IPS DF 19.7 (cell line): Measurements from ENCODE around the gene IGLL5.

ENCODE experiments used
- DNase-seq: peaks from one replicate; pipeline ENCODE4 v3.0.0-alpha.2; 2013; ENCODE audit warnings: low read depth, low spot score

Gene IGLL5

DNA sequence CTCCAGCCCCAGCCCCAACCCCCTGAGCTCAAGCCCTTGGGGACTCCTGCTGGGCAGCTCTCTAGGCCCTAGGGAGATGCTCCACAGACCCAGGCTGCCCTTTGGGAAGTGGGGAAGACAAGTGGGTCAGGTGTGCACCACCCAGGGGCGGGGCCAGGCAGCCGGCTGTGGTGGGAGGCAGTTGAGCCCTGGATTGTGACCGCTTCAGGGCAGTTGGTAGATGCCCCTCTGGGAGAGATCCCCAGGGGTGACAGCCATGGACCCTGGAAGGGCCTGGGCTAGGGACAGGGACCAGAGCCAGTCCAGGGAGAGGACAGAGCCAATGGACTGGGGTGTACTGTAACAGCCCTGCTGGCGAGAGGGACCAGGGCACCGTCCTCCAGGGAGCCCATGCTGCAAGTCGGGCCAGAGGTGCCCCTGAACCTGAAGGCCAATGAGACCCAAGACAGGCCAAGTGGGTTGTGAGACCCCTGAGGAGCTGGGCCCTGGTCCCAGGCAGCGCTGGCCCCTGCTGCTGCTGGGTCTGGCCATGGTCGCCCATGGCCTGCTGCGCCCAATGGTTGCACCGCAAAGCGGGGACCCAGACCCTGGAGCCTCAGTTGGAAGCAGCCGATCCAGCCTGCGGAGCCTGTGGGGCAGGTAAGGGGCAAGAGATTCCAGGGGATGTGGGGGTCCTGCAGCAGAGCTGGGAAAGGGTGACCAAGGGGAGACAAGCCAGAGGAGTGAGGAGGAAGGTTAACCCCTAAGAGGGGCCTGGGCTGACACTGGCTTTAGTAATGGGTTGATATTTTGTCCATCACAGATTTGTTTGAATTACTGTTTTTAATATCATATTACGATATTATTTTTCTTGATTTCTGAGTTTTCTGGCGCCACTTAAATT is at the start of gene IGLL5:
Gene IGLL5 (plus strand): TSS at position 196 of the 883 bp plus-strand sequence. CDS start 238 bp downstream, at position 434.
- DNase-seq, result no peak

DNA sequence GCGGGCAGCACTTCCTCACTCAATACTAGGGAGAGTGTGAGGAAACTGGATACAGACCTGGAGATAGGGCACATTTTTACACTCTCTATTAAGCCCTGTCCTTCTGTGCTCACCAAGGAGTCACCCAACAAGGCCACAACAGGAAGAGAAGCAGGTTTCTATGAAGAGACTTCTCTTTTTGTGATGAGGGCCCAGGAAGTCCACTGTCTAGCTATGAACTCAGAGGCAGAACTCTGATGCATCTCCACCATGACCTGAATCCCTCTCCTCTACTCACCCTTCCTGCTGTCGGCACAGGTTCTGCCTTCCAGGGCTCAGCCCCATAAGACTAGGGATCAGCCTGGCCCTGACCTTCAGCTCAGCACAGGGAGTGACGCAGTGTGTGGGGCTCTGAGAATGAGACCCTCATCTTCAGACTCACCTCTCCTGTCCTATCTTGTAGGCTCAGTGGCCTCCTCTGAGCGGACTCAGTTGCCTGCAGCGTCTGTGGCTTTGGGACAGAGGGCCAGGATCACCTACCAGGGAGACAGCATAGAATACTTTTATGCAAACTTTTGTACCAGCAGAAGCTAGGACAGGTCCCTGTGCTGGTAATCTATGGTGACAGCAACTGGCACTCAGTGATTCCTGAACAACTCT is 49.3 kb upstream of the IGLL5 start:
- DNase-seq, result no peak

DNA sequence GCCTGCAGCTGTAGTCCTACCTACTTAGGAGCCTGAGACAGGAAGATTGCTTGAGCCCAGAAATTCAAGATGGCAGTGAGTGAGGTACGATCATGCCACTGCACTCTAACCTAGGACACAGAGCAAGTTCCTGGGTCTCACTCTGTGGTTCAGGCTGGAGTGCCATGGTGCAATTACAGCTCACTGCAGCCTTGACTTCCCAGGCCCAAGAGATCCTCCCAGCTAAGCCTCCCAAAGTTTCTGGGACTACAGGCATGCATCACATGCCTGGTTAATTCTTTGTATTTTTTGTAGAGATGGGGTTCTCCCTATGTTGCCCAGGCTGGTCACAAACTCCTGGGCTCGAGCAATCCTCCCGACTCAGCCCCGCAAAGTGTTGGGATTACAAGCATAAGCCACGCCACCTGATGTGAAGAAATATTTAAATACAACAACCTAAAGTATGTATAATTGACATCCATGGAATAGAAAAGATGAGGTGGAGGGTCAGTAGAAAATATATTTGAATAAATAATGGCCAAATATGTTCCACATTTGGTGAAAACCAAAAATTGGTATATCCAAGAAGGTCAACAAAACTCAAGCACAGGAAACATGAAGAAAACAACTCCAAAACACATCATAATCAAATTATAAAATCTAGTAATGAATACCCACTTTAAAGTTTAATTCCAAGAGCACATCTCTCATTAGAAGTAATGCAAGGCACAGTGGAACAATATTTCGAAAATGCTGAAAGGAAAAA is 47.9 kb upstream of the IGLL5 start:
- DNase-seq, result no peak

DNA sequence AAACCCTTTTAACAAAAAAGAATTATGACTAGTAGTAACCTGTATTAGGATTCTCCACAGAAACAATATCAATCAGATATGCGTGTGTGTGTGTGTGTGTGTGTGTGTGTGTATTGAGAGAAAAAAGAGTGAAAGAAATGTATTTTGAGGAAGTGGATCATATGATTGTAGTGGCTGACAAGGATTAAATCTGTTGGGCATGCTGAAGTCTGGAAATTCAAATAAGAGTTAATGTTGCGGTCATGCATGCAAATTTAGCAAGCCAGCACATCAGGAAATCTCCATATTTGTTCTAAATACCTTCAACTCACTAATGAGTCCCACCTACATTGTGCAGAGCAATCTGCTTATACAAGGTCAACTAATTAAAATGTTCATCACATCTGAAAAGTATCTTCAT is 46.8 kb upstream of the IGLL5 start:
- no peak for DNase-seq

DNA sequence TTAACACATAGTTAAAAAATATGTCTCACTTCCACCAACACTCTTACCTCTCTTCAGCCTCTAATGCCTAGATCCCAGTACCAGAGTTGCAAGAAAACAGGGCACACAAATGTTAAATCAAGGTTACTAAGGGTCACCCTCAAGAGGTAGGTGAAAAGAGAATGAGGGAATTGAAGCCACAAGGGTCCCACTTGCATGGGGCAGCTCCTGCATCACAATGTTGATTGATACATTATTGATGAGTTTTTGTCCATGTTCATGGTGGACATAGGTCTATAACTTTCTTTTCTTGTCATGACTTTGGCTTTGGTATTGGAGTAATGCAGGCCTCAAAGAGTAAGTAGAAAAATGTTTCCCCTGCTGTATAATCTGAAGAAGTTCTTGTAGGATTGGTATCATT is 46.0 kb upstream of the IGLL5 start:
- no peak for DNase-seq

DNA sequence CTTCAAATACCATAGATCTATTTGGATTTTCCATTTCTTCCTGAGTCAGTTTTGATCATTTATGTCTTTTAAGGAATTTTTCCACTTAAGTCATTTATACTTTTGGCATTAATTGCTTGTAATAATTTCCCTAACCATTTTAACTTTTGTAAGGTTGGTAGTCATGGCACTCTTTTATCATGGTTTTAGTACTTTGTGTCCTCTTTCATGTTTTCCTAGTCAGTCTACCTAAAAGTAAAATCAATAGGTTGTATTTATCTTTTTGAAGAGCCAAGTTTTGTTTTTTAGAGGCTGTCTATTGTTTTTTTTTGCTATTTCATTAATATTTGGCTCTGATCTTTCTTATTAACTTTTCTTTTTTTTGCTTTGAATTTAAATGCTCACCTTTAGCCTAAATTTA is 45.5 kb upstream of the IGLL5 start:
- no peak for DNase-seq

DNA sequence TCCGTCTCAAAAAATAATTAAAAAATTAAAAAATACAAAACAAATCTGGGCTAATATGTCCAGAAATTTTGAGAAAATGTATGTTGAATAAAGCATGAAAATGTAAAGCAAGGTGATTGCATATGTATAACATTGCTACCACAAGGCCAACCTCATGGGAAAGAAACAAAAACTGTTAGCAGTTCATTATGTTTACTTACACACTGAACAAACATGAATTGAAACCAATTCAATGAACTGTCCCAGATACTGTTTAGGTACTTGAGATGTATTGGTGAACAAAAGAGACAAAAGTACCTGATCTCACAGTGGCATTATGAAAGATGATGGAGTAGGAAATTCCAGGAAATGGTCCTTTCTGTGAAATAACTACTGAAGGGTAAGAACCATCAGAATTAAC is 43.8 kb upstream of the IGLL5 start:
- DNase-seq, result no peak

DNA sequence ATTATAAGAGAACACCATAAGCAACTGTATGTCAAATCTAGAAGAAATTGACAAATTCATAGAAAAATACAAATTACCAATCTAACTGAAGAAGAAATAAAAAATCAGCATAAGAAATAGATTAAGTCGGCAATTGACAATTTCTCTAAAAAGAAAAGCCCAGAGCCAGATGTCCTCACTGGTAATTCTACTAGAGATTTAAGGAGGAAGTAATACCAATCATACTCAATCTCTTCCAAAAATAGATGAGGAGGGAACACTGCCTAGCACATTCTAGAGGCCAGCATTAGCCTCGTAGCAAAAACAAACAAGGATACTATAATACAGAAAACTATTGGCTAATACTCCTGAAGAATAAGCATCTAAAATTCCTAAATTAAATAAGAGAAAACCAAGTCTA is 40.4 kb upstream of the IGLL5 start:
- DNase-seq, result no peak

DNA sequence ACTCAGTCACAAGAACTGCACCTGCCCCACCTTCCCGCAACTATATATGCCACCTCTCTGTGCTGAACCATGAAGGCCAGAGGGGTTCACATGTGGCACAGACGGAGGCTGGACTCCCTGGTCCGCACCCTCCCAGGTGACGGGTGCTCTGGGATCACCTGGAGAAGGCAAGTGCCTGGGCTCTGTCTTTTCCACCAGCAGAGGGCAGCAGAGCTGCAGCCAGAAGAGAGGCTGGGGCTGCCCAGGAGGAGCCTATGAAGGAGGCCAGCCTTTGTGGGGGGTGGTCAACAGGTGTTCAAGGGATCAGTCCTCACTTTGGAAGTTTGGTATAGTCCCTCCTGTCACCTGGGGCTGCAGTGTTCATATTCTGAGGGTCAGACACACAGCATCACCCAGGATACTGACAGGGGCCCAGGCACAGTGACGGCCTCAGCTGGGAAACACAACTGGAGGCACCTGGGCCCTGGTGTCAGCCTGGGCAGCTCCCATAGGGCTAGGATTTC is 39.2 kb upstream of the IGLL5 start:
- peak; percentile 23 for DNase-seq

DNA sequence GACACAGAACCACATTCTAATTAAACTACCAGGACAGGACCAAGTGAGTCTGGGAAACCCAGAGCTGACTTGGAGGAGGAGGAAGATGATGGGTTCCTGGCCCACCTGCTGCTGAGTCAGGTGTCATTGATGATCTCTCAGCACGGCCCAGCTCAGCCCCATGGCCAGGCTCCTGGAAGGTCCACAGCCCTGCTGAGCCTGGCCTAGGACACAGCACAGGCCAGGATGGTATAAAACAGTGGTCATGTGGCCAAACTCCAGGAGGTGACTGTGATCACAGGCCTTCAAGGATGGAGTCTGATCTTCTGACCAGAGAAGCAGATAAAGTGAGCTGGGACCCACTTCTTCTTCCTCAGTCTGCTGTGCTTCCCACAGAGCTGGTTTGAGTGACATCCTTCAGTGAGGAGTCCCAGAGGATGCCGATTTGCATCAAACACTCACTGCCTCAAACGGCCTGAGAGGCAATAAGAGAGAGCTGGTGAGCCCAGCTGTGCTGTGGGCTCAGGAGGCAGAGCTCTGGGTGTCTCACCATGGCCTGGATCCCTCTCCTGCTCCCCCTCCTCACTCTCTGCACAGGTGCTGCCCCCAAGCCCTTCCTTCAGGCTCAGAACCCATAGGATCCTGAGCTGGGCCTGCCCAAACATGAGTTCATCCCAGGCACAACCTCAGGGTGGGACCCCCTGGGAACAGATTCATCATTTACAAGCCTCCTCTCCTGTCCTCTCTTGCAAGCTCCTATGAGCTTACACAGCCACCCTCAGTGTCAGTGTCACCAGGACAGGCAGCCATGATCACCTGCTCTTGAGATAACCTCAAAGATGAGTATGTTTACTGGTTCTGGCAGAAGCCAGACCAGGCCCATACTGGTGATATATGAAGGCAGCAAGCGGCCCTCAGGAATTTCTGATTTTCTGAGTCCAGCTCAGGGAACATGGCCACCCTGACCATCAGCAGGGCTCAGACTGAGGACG is 37.7 kb upstream of the IGLL5 start:
- DNase-seq, result no peak

DNA sequence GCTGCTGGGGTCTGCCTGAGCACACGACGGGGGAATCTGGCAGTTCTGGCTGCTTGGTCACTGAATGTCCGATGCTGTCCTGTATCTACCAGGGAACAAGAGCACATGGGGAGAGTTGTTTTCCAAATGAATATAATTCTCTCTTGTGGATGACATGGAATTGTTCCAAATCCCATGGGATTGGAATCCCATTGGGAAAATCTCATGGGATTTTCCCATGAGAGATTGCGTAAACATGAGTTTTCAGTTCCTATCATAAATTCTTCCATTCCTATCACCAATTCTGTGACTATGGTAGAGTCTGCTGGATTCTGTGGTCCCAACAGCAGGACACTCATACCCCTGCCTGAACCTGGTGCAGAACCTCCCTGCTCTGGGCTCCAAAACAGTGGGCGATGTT is 35.6 kb upstream of the IGLL5 start:
- no peak for DNase-seq

DNA sequence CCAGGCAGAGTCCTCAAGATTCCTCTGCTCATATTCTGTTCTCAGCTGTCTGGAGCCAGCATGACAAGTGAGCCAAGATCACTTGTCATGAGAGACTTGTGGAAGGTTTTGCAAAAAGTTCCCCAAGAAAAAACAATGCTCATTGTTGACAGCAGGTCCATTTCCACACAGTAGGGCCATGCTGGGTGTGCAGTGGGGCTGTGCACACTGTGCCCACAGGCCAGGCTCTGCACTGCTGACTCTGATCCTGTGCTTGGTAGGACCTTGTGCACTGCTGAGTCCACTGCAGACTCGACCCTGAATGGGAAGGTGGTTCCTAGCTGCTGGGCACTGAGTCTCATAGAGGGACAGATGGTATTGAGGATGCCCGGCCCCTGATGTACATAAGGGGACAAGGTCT is 33.9 kb upstream of the IGLL5 start:
- no peak for DNase-seq

DNA sequence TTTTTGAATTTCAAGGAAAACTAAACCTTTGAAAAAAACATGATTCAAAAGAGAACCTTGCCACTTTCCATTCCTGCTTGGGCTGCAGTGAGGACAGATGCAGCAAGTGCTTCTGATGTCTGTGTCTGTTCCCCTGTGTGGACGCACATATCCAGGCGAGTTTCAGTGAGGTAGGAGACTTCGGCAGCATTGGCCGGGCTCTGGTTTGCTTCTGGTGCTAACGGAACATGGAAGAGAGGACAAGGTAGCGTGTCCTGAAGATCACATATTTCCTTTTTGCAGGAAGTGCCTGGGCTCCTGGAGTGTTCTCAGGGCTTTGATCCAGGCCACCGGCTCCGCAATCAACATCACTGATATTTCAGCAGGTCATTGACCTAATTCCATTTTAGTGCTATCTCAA is 33.1 kb upstream of the IGLL5 start:
- no peak for DNase-seq

DNA sequence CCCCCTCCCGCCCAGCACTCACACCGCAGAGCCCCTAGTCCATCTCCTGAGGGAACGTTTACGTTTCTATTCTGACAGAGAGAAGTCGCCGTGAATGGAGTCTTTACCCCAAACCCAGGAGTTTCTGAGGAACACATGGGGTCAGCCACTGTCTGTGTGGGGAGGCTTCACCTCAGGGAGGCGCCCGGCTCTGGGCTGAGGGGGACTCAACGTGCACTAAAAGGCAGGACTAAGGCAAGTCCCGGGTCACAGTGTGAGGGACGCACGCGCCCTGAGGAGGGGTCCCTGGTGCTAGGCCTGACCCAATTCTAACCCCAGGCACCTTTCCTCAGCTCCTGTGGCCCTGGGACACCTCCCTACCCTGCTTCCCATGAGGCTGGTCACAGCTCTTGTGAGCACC is 32.5 kb upstream of the IGLL5 start:
- no peak for DNase-seq

DNA sequence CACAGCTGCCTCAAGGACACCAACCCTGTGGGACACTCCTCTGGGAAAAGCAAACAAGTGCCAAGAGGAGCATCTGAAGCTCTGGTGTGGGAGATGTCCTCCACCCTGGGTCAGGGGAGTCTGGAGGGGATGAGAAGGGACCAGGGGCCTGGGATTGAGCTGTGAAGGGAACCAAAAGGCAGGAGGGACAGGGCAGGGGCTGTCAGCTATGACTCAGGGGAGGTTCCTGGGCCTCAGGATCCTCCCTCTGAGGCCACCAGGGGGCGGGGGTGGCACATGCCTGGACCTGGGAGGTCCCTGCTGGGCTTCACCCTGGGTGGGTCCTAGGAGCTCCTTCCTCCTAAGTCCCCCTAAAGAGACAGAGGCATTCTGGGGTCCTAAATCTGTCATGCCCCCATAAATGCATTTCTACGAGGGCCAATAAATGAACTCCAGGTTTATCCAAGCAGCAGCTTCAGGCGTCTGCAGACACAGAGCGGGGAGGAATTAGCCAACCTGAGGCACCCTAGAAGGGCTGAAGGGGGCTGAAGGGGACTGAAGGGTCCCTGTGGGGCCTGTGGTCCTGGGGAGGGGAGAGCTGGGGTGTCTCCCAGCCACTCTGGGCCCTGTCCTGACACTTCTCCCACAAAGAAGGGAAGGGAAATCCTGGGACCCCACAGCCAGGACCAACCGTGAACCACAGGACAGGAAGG is 31.9 kb upstream of the IGLL5 start:
- no peak for DNase-seq

DNA sequence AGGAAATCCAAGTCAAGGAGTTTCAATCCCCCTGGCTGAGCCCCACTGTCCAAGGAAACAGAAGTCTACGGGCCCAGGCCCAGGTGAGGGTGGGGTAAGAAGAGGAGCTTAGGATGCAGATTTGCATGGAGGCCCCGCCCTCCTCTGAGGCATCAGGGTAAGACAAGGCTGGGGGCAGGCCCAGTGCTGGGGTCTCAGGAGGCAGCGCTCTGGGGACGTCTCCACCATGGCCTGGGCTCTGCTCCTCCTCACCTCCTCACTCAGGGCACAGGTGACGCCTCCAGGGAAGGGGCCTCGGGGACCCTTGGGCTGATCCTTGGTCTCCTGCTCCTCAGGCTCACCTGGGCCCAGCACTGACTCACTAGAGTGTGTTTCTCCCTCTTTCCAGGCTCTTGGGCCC is 31.3 kb upstream of the IGLL5 start:
- no peak for DNase-seq

DNA sequence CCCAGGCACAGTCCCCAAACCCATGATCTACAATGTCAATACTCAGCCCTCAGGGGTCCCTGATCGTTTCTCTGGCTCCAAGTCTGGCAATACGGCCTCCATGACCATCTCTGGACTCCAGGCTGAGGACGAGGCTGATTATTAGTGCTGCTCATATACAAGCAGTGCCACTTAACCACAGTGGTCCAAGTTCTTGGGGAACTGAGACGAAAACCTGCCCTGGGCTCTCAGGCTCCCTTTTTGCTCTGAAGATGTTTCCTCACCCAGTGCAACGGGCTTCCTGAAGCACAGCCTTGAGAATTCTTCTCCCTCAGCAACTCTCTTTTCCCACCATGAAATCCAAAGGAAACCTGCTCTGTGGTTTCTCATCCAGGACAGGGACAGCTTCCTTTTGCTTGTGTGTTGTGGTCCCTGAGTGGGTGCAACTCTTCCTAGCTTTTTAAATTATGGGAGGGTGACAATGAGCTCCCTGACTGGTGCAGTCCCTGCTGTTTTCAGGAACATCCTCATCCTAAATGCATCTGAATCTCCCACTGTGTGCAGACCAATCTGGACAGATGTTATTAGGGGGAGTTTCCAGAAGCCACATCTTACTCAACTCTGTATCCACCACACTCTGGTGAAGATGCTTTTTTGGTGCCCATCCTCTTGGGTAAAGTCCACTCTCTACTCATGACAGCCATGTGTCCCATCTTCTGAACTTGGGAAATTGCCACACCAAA is 30.6 kb upstream of the IGLL5 start:
- DNase-seq, result no peak

DNA sequence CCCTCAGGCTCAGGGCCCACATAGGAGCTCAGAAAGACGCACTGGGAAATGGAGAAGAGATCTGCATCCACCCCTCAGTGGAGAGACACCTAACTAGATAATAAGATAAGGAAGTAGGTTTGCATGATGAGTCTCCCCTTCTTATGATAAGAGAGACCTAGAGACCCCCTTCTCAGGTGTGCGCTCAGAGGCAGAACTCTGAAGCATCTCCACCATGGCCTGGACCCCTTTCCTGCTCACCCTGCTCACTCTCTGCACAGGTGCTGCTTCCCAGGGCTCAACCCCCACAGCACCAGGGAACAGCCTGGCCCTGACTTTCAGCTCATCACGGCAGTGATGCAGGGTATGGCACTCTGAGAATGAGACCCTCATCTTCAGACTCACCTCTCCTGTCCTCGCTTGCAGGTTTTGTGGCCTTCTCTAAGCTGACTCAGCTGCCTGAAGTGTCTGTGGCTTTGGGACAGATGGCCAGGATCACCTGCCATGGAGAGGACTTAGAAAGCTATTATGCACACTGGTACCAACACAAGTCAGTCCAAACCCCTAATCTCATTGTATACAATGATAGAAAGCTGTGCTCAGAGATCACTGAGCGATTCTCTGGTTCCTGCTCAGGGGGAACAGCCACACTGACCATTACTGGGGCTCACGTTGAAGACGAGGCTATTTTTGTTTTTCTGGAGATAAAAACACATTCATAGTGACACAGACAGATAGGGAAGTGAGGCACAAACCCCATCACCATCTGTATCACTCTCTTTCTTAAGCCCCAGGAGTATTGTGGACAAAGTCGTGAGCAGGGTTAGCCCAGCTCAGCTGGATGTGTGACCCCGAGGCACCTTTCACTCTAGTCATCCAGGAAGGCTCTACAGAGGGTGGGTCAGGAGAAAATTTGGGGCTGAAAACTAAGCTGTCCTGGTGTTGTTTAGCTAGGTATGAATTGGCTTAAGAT is 29.7 kb upstream of the IGLL5 start:
- DNase-seq, result no peak

DNA sequence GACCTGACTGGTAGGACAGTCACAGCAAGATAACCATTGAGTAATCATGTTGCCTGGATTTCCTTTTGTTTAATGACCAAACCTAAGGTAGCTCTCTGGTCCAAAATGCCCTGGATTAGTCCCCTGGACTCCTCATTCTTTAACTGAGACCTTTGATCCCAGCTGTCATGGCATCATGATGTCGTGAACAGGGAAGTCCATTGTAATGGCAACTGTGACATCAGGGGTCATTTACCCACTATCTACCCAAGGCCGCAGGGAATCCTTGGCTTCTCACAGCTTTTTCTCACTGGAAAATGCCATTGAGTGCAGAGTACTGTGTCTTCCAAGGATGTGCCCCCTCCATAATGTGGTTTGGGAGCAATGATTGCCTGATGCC is 29.1 kb upstream of the IGLL5 start:
- DNase-seq, result no peak
